Measurements from ENCODE around the gene CREB5. TPM values are rescaled to one million over a fixed set of nuclear protein-coding genes. Genes with fewer than 3 reads are reported as not detected.

The CREB5 gene
- total and polyA plus RNA-seq, 11 donors = 7.6 to 38.7 (median 15.2) TPM

- Histone ChIP-seq H3K27me3 (no peaks in the 10 kb centered on the region), H3K27ac (no peak overlapping the region), H3K9me3 (no peaks in the 10 kb centered on the region), H3K4me1 (peaks cover 0 to 46% (median 26%) of the 10 kb centered on the region in 12 donors), H3K36me3 (peaks cover 0 to 14% (median 0%) of the 10 kb centered on the region in 9 donors), H3K4me3 (no peak overlapping the region)
- TF ChIP-seq POLR2A (IDR thresholded peaks at IDR 0.05) (no peak), CTCF (IDR thresholded peaks at IDR 0.05) (no peak)
- ATAC-seq (no peak), DNase-seq (no peak)
- intact Hi-C loops (cut with DNase I) = loop anchor here in 1 of 10 donors (5.0 kb wide), 1 partner anchor 42 kb away; no protein-coding TSS in a partner anchor
- 80 to 85% (median 81%) methylated on average over 3 of the region's 3 CpGs for WGBS, 4 donors
Observed at GRCh38 chr7:28729727-28730126, 317.4 kb downstream of the CREB5 start.

- Histone ChIP-seq H3K4me3 (no peak overlapping the region), H3K27ac (no peak overlapping the region), H3K36me3 (peaks cover 0 to 10% (median 0%) of the 10 kb centered on the region in 9 donors), H3K9me3 (no peaks in the 10 kb centered on the region), H3K4me1 (peaks cover 0 to 32% (median 12%) of the 10 kb centered on the region in 12 donors), H3K27me3 (no peaks in the 10 kb centered on the region)
- DNase-seq (no peak), ATAC-seq (no peak)
- WGBS, 4 donors = 77 to 83% (median 80%) methylated on average over 5 of the region's 5 CpGs
- intact Hi-C loops (cut with DNase I) = loop anchor here in 1 of 10 donors (5.0 kb wide), 1 partner anchor 44 kb away; no protein-coding TSS in a partner anchor
- TF ChIP-seq CTCF (IDR thresholded peaks at IDR 0.05) (no peak), POLR2A (IDR thresholded peaks at IDR 0.05) (no peak)
Observed at GRCh38 chr7:28731092-28731658, 318.9 kb downstream of the CREB5 start.

DNA sequence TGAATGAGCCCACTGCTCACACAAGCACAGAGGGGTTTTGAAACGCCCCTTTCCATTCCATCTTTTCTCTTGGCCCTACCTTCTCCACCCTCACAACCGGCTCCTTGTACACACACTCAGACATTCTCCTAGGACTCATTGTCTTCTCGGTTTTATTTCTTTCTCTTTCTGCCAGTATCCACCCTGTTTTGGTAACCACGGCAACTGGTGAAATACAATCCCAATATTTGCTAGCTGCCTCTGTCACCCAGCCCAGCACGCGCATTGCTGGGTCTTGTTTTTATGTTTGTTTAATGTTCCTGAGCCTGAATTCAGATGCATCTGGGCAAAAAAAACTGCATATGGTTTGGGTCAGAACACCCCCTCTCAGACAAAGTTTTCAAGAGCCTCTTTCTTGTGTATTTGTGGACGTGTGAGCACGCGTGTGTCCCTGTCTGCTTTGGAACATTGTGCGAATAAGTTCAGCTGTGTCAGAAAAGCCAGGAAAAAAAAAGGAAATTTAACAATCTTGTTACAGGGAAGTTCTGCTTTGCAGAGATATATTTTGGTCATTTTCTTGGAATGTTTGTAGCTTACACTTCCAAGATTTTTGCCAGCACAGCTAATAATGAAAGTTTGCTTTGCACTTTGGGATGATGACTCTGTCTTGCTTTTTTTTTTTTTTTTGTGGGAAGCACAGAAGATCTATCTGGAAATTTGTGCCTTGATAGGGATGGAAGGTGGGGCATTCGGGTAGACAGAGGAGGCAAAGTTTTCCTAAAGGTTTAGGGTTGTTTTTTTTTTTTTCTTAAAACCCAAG is 320.0 kb downstream of the CREB5 start:
- peaks cover 0 to 22% (median 4%) of the 10 kb centered on the region in 12 donors for H3K4me1 ChIP-seq
- DNase-seq (peak in 2 of 5 donors; percentile 30 to 42), ATAC-seq (peak; percentile 32 to 76 (median 59))
- peak overlapping the region in 10 of 12 donors; percentile 6 to 57 (median 38) for H3K27ac ChIP-seq
- no peak for TF ChIP-seq POLR2A (IDR thresholded peaks at IDR 0.05)
- no peak for TF ChIP-seq CTCF (IDR thresholded peaks at IDR 0.05)
- peaks cover 0 to 3% (median 0%) of the 10 kb centered on the region in 9 donors for H3K36me3 ChIP-seq
- WGBS, 4 donors = 73 to 77% (median 75%) methylated on average over 11 of the region's 11 CpGs
- intact Hi-C loops (cut with DNase I) = loop anchor here in 1 of 10 donors (5.0 kb wide), 1 partner anchor 45 kb away; no protein-coding TSS in a partner anchor
- H3K9me3 ChIP-seq = no peaks in the 10 kb centered on the region
- H3K27me3 ChIP-seq = no peaks in the 10 kb centered on the region
- peak overlapping the region in 7 of 12 donors; percentile 19 to 44 (median 23) for H3K4me3 ChIP-seq

DNA sequence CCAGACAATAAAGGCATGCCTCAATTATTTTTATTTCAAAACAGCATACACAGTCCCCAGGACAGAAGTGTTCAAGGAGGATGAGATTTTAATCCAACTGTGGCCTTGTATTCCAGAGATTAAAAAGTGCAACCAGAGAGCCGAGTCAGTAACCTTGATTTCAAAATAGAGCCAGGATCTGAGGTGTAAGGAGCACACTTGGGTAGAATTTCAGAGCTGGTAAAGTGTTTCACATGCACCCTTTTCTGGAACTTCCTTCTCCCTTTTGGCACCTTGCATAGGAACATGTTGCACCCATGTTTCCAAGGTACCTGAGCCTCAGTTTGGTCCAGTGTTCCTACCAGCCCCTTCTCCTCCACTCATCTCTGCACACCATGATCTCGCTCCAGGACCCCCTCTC is 320.7 kb downstream of the CREB5 start:
- H3K9me3 ChIP-seq = no peaks in the 10 kb centered on the region
- H3K27ac ChIP-seq = peak overlapping the region in 5 of 12 donors; percentile 8 to 45 (median 30)
- intact Hi-C loops (cut with DNase I) = loop anchor here in 1 of 10 donors (5.0 kb wide), 1 partner anchor 46 kb away; no protein-coding TSS in a partner anchor
- WGBS, 4 donors = 84 to 92% (median 88%) methylated on average over 2 of the region's 2 CpGs
- ATAC-seq (peak in 1 of 4 donors; percentile 24), DNase-seq (no peak)
- H3K36me3 ChIP-seq = peaks cover 0 to 3% (median 0%) of the 10 kb centered on the region in 9 donors
- TF ChIP-seq CTCF (IDR thresholded peaks at IDR 0.05) = no peak
- TF ChIP-seq POLR2A (IDR thresholded peaks at IDR 0.05) = no peak
- no peaks in the 10 kb centered on the region for H3K27me3 ChIP-seq
- H3K4me1 ChIP-seq = peaks cover 0 to 23% (median 4%) of the 10 kb centered on the region in 12 donors
- H3K4me3 ChIP-seq = peak overlapping the region in 2 of 12 donors; percentile 37 to 44
